Activated T-cell treated with anti-CD3 and anti-CD28 coated beads, Interleukin-2, amount 50 U/mL, for 72 hours (primary cell): ENCODE measurements around the gene SBF1. TPM values are rescaled to one million over a fixed set of nuclear protein-coding genes. Genes with fewer than 3 reads are reported as not detected.
"Not testable (repeated sequence)": the region's sequence is repeated elsewhere in the genome, so short reads cannot be mapped to it uniquely, and the experiment has no call there.

ENCODE experiments used
- ATAC-seq, 2 donors: fragments of 150-1000 bp; cut with Tn5 transposase; replicated peaks in 1 of 2; 2 replicates each; pipeline ENCODE4 v1.10.0; 2021; ENCODE audit warnings: moderate library complexity in 2 of 2, mild to moderate bottlenecking in 1 of 2
- DNase-seq, 2 donors: peaks; one replicate each; pipeline ENCODE4 v3.0.0; 2021 to 2022; ENCODE audit warnings: mixed read lengths in 1 of 2
- H3K27ac Mint-ChIP-seq: one replicate; pipeline ENCODE4 v1.8.0; 2022; ENCODE audit warnings: mild to moderate bottlenecking, moderate library complexity, mixed read lengths
- H3K27me3 Mint-ChIP-seq: one replicate; pipeline ENCODE4 v1.8.0; 2022; ENCODE audit warnings: low read depth, mixed read lengths
- H3K36me3 Mint-ChIP-seq, 2 donors: one replicate each; pipeline ENCODE4 v1.8.0; 2022; ENCODE audit warnings: mixed read lengths in 2 of 2, mild to moderate bottlenecking in 1 of 2; ENCODE audit not compliant: insufficient read depth in 2 of 2
- H3K4me1 Mint-ChIP-seq: one replicate; pipeline ENCODE4 v1.8.0; 2022; ENCODE audit warnings: low read depth, mixed read lengths
- H3K4me3 Mint-ChIP-seq, 2 donors: one replicate each; pipeline ENCODE4 v1.8.0; 2022; ENCODE audit warnings: mild to moderate bottlenecking in 2 of 2, mixed read lengths in 2 of 2, moderate library complexity in 2 of 2
- H3K9me3 Mint-ChIP-seq, 2 donors: one replicate each; pipeline ENCODE4 v1.8.0; 2022; ENCODE audit warnings: mixed read lengths in 2 of 2
- total RNA-seq, 2 donors: library from RNA; stranded (reverse); gene quantifications; one replicate each; pipeline ENCODE4 v1.2.3, GENCODE V29; 2022

SBF1 gene
- total RNA-seq, 2 donors from 2014 or later: 108 to 114 TPM

DNA sequence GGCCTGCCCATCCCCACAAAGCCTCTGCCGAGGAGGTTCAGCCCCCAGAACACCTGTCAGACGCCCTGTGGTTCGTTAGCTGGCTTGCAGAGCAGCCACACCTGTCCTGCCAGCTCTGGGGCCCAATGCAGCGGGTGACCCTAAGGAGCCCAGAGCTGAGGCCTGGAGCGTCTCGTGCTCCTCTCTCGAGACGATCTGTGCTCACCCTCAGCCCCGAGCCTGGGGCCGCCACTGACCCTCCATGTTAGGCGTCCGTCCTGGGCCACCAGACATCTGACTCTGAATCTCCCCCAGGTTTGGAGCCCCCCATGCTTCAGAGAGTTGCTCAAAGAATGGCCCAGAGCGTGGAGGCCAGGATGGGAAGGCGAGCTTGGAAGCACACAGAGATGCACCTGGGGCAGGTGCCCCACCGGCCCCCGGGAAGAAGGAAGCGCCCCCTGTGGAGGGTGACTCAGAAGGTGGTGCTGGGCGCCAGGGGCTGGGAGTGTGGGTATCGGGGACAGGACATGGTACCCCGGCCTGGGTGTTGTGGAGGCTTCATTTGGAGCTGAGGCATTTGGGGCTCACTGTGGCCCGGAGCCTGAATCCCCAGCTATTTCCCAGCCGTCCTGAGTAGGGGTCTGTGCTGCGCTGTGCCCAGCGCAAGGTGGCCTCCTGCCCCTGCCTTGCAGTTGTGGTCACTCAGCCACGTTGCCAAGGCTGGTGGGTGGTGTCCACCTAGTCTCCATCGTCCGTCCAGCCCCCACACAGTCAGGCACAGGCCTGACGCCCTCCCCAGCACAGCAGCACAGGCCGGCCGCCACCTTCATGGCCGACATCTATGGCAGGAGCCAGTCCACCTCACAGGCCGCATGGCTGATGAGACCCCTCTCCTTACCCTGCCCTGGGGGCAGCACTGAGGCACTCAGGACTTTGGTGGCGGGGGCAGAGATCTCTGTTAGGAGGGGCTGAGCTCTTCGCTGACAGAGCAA, 36.2 kb downstream of the SBF1 start:
- no peaks in the 10 kb centered on the region for H3K27me3 Mint-ChIP-seq
- no peaks in the 10 kb centered on the region for H3K9me3 Mint-ChIP-seq
- no peak overlapping the region for H3K27ac Mint-ChIP-seq
- H3K36me3 Mint-ChIP-seq: peaks cover 0 to 3% of the 10 kb centered on the region in 2 donors
- no peak for DNase-seq
- no peaks in the 10 kb centered on the region for H3K4me1 Mint-ChIP-seq
- no peak for ATAC-seq
- no peak overlapping the region for H3K4me3 Mint-ChIP-seq

DNA sequence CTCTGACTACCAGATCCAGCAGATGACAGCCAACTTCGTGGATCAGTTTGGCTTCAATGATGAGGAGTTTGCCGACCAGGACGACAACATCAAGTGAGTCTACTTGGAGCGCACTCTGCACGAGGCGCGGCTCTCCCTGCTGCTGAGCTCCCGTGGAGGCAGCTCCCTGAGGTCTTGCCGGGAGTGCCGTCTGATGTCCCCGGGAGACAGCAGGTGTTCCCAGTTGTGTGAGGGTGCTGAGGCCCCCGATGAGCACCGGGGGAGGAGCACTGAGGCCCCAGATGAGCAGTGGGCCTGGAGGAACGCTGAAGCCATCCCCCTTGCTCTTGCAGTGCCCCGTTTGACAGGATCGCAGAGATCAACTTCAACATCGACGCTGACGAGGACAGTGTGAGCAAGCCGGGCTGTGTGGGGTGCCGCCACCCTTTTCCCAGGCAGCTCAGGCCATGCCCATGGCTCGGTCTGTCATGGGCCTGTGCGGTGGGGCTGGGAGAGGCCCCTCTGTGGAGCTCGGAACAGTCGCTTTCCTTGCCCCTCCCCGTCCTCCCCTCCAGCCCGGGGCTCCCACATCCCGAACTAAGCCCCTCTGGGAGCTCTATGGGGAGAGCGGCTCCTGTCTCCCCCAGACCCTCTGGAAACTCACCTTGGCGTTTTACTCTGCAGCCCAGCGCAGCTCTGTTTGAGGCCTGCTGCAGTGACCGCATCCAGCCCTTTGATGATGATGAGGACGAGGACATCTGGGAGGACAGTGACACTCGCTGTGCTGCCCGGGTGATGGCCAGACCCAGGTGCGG, 37.1 kb downstream of the SBF1 start:
- no peaks in the 10 kb centered on the region for H3K4me1 Mint-ChIP-seq
- no peaks in the 10 kb centered on the region for H3K27me3 Mint-ChIP-seq
- DNase-seq (no peak), ATAC-seq (no peak)
- H3K27ac Mint-ChIP-seq: no peak overlapping the region
- no peak overlapping the region for H3K4me3 Mint-ChIP-seq
- no peaks in the 10 kb centered on the region for H3K9me3 Mint-ChIP-seq
- peaks cover 0 to 3% of the 10 kb centered on the region in 2 donors for H3K36me3 Mint-ChIP-seq

DNA sequence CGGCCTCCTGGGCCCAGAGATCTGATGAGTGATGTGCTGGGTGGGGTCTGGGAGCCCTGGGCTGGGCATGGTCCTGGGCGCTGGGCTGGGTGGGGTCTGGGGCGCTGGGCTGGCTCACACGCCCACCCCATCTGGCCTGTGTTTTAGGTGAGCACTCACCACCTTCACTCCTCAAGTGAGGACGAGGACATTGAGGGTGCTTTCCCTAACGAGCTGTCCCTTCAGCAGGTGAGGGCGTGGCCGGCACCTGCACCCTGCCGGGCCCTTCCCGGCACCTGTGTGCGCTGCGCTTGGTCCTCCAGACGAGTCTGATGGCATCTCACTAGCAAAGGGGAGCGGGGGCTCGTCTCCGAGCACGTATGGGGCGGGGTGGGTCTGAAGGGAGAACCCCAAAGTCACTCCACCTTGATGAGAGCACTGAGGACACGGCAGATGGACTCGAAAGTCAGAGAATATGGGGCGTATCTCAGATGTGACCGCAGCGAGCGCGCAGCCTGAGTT, 37.9 kb downstream of the SBF1 start:
- H3K4me1 Mint-ChIP-seq: no peaks in the 10 kb centered on the region
- no peaks in the 10 kb centered on the region for H3K27me3 Mint-ChIP-seq
- no peaks in the 10 kb centered on the region for H3K9me3 Mint-ChIP-seq
- peaks cover 0 to 3% of the 10 kb centered on the region in 2 donors for H3K36me3 Mint-ChIP-seq
- no peak overlapping the region for H3K4me3 Mint-ChIP-seq
- ATAC-seq (peak in 1 of 2 donors; percentile 8), DNase-seq (no peak)
- H3K27ac Mint-ChIP-seq: no peak overlapping the region

DNA sequence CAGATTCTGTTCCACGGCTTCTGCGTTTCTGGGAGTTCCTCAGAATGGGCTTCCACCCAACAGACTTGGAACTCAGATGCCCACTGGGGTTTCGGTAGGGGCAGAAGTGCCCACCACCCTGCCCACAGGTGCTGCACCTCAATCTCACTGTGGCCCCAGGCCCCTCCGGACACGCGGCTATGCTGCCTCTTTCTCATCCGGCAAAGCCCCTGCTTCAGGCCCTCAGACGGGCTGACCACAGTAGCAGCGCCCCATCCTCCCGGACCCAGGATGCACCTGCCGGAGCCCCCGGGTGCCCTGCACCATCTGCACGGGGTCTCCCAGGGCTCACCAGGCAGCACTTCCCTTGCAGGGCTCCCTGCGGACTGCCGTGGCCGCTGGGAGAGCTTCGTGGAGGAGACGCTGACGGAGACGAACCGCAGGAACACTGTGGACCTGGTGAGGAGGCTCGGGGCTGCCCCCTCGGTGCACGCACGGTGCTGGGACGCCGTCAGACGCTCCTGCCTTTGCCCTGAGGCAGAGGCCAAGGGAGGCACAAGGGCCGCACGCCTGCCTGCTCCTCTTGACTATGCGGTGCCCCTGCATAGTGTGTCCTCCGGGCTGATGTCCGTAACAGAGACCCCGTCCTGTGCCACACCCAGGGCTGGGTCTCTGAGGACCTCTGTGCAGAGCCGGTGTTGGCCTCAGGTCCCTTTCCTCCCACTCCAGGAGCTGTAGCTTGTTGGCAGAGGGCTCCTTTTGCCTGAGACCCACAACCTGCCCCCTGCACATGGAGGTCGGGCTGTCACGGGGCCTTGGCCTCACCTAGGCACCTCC, 38.6 kb downstream of the SBF1 start:
- no peak for ATAC-seq
- H3K4me1 Mint-ChIP-seq: no peaks in the 10 kb centered on the region
- H3K27me3 Mint-ChIP-seq: no peaks in the 10 kb centered on the region
- no peak overlapping the region for H3K4me3 Mint-ChIP-seq
- peaks cover 0 to 8% of the 10 kb centered on the region in 2 donors for H3K36me3 Mint-ChIP-seq
- no peak for DNase-seq
- H3K27ac Mint-ChIP-seq: no peak overlapping the region
- no peaks in the 10 kb centered on the region for H3K9me3 Mint-ChIP-seq

DNA sequence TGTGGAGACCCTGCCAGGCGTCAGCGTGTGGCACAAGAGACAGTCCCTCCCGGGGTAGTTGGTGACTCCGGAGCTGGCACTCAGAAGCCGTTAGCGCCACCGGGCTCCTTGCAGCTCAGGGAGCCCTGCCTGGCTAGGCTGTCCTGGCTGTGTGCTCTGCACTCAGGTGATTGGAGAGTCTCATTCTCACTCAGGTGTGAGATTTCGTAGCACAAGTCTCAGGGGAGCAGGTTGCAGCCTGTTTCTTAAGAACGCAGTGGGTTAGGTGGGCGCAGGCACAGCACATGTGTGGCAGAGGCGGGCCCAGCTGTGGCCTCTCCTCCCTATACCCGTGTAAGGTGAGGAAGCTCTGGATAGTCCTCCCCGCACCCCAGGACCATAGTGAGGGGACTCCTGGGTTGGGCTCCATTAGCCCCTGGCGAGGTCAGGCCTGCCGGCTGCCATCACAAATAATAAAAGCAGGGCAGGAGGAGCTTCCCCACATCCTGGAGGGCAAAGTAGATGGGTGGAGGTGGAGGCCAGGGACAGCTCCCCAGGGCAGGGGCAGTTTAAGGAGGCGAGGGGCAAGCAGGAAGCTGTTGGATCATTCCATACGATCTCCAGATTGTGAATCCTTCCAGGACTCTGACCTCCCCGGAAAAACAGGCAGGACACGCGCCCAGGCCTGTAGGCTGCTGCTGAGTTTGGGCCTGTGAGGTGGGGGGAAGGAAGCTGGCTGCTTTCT, 39.4 kb downstream of the SBF1 start:
- Mint-ChIP-seq H3K27me3 (no peaks in the 10 kb centered on the region), H3K27ac (peak overlapping the region; percentile 66), H3K36me3 (peaks cover 0 to 8% of the 10 kb centered on the region in 2 donors), H3K4me1 (no peaks in the 10 kb centered on the region), H3K9me3 (no peaks in the 10 kb centered on the region), H3K4me3 (no peak overlapping the region)
- DNase-seq (no peak), ATAC-seq (no peak)

DNA sequence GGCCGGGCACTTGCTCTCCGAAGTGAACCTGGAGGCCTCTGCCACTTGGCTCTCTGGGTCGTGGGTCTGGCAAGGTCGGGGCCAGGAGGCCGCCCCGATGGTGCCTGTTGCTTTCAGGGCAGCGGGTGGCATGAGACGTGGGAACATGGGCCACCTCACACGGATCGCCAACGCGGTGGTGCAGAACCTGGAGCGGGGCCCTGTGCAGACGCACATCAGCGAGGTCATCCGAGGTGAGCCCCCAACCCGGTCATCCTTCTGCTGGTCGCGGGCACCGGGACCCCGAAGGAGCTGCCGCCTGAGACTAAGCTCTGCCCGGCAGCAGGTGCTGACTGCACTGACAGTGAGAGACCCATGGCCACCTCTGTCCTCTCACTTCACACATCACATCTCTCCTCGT, 40.0 kb downstream of the SBF1 start:
- no peak overlapping the region for H3K27ac Mint-ChIP-seq
- DNase-seq: no peak
- no peak for ATAC-seq
- H3K4me1 Mint-ChIP-seq: no peaks in the 10 kb centered on the region
- peaks cover 0 to 8% of the 10 kb centered on the region in 2 donors for H3K36me3 Mint-ChIP-seq
- H3K9me3 Mint-ChIP-seq: no peaks in the 10 kb centered on the region
- no peak overlapping the region for H3K4me3 Mint-ChIP-seq
- no peaks in the 10 kb centered on the region for H3K27me3 Mint-ChIP-seq

DNA sequence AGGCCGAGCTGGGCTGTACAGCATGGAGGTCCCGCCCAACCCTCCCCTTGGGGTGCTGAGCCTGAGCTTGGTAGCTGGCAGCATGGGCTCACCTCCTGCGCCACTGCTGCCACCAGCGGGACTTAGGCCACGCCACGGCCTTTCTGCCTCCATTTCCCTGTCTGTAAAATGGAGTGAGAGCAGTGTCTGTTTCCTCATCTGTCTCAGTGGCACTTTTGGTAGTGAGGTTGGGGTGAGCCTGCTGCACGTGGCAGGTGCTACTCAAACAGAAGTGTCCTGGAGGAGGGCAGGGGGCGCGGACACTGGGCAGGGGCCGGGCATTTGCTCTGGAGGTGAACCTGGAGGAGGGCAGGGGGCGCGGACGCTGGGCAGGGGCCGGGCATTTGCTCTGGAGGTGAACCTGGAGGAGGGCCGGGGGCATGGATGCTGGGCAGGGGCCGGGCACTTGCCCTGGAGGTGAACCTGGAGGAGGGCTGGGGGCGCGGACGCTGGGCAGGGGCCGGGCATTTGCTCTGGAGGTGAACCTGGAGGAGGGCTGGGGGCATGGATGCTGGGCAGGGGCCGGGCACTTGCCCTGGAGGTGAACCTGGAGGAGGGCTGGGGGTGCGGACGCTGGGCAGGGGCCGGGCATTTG, 41.8 kb downstream of the SBF1 start:
- not testable (repeated sequence) for H3K9me3 Mint-ChIP-seq, H3K4me1 Mint-ChIP-seq, H3K27ac Mint-ChIP-seq, DNase-seq, H3K4me3 Mint-ChIP-seq, ATAC-seq, H3K27me3 Mint-ChIP-seq
- H3K36me3 Mint-ChIP-seq: peaks cover 5 to 17% of the 10 kb centered on the region in 2 donors

DNA sequence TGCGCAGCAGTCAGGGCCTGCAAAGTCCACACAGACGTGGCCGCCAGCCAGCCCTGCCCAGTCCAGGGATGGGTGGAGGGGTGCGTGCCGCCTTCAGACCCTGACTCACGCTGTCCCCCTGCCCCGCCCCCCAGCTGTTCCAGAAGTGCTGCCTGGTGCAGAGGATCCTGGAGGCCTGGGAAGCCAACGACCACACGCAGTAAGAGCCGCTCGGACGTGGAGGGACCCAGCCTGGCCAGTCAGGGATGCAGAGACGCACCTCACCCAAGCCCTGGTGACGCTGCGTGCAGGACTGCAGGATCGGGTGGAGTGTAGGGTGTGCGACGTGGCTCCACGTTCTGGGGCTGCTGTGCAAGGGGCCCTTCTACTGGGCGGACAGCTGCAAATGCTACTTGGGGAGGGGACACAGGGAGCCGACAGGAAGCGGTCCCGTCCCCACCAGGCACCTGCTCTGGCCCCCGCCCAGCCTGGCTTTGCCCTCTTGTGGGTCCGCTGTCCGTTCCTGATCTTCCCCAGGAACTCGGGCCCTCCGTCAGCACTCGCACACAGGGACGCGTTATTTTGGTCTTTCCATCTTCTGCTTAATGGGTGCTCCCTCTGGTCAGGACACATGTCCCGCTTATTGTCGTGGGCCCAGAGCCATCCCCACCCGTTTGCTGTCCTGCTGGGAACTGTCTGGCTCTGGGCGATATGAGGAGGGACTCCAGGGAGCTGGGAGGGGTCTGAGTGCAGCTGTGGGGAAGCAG, 42.5 kb downstream of the SBF1 start:
- DNase-seq: no peak
- Mint-ChIP-seq H3K9me3 (no peaks in the 10 kb centered on the region), H3K27ac (no peak overlapping the region), H3K4me3 (no peak overlapping the region), H3K36me3 (peaks cover 5 to 18% of the 10 kb centered on the region in 2 donors), H3K4me1 (no peaks in the 10 kb centered on the region), H3K27me3 (no peaks in the 10 kb centered on the region)
- no peak for ATAC-seq

DNA sequence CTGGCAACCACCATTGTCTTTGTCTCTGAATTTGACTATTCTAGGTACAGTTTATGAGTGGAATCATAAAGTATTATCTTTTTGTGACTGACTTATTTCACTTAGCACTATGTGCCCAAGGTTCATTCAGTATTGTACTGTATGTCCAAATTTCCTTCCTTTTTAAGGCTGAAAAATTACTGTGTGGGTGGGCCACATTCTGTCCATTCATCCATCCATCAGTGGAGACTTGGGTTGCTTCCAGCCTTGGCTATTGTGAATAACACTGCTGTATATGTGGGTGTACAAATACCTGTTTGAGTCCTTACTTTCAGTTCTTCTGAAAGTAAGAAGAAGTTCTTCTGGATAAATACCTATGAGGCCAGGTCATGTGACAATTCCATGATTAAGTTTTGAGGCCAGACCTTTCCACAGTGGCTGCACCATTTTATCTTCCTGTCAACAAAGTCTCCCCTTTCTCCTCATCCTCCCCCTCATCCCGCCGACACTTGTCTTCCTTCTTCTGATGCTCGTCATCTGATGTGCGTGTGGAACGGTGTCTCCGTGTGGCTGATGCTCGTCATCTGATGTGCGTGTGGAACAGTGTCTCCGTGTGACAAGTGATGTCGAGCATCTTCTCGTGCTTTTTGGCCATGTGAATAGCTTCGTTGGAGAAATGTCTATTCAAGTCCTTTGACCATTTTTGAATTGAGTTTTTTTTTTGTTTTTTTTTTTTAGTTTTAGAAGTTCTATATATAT, 49.5 kb downstream of the SBF1 start:
- no peak overlapping the region for H3K4me3 Mint-ChIP-seq
- H3K27me3 Mint-ChIP-seq: no peaks in the 10 kb centered on the region
- H3K36me3 Mint-ChIP-seq: peaks cover 9 to 18% of the 10 kb centered on the region in 2 donors
- peaks cover 6% of the 10 kb centered on the region for H3K4me1 Mint-ChIP-seq
- no peak overlapping the region for H3K27ac Mint-ChIP-seq
- ATAC-seq (no peak), DNase-seq (no peak)
- H3K9me3 Mint-ChIP-seq: no peaks in the 10 kb centered on the region

DNA sequence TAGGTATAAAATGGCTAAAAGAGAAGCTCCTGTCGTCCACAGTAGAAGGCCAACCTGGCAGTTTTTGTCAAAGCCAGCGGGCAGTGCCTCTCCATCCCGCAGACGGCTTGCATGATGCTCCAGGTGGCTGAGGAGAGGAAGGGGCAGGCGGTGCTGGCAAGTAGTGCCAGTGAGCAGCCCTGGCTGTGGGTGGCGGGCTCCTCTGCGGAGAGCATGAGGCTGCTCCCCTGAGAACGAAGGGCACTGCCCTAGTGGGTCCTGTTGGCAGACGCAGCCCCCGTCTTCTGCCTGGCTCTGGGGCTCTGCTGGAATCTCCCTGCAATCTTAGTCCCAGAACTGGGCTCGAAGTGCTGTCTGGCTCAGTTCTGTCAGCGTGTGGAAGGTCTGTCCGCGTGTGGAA, 50.9 kb downstream of the SBF1 start:
- Mint-ChIP-seq H3K27me3 (no peaks in the 10 kb centered on the region), H3K27ac (no peak overlapping the region), H3K4me3 (no peak overlapping the region), H3K9me3 (no peaks in the 10 kb centered on the region), H3K4me1 (peaks cover 6% of the 10 kb centered on the region), H3K36me3 (peaks cover 10 to 14% of the 10 kb centered on the region in 2 donors)
- no peak for DNase-seq
- no peak for ATAC-seq
